ENCODE data around the gene TMEM54. TPM values are rescaled to one million over a fixed set of nuclear protein-coding genes. Genes with fewer than 3 reads are reported as not detected.

TMEM54 gene
- total and polyA plus RNA-seq, 3 experiments from 2014 or later, result 2.5 to 2.6 TPM; not detected in 1

- H3K4me3 Mint-ChIP-seq, result no peak overlapping the region
- peak overlapping the region in 1 of 8 donors; percentile 47 for H3K27ac Mint-ChIP-seq
- peaks cover 0 to 2% (median 0%) of the 10 kb centered on the region in 5 donors for H3K9me3 Mint-ChIP-seq
- no peak overlapping the region for H3K4me3 ChIP-seq (ENCODE audit: low read length)
- no peak overlapping the region for H3K27ac ChIP-seq (ENCODE audit: low read depth, low read length)
- H3K9me3 ChIP-seq (ENCODE audit: low read length), result no peaks in the 10 kb centered on the region
- POLR2A ChIA-PET, result interaction anchor here (0.5 kb wide), 1 partner anchor 10 kb away, joined by 8 read pairs; no protein-coding TSS in a partner anchor
- peaks cover 7% of the 10 kb centered on the region for H3K4me1 ChIP-seq (ENCODE audit: insufficient read depth, low read length)
- peaks cover 44% of the 10 kb centered on the region for H3K27me3 ChIP-seq (ENCODE audit: insufficient read depth, low read length, poor library complexity, severe bottlenecking)
- no peaks in the 10 kb centered on the region for H3K36me3 ChIP-seq (ENCODE audit: insufficient read depth, low read length)
- H3K4me1 Mint-ChIP-seq, result peaks cover 8 to 23% (median 13%) of the 10 kb centered on the region in 3 donors
- H3K36me3 Mint-ChIP-seq, result no peaks in the 10 kb centered on the region
- no peak for DNase-seq
- H3K27me3 Mint-ChIP-seq, result peaks cover 43 to 66% of the 10 kb centered on the region in 2 donors
- CTCF ChIA-PET, result interaction anchor here (0.9 kb wide), 1 partner anchor 20 kb away, joined by 3 read pairs; no protein-coding TSS in a partner anchor
These were observed 3.8 kb downstream of the TMEM54 start for GRCh38 chr1:32897082-32898049.

GRCh38 chr1:32896451-32896850, 4.7 kb downstream of the TMEM54 start:
- no peak for DNase-seq
- Histone ChIP-seq H3K27ac (ENCODE audit: low read depth, low read length) (no peak overlapping the region), H3K9me3 (ENCODE audit: low read length) (no peaks in the 10 kb centered on the region), H3K4me1 (ENCODE audit: insufficient read depth, low read length) (peaks cover 7% of the 10 kb centered on the region), H3K4me3 (ENCODE audit: low read length) (no peak overlapping the region), H3K27me3 (ENCODE audit: insufficient read depth, low read length, poor library complexity, severe bottlenecking) (peaks cover 45% of the 10 kb centered on the region), H3K36me3 (ENCODE audit: insufficient read depth, low read length) (no peaks in the 10 kb centered on the region)
- Mint-ChIP-seq H3K4me3 (no peak overlapping the region), H3K9me3 (peaks cover 0 to 2% (median 0%) of the 10 kb centered on the region in 5 donors), H3K27ac (peak overlapping the region in 1 of 8 donors; percentile 87), H3K36me3 (no peaks in the 10 kb centered on the region), H3K27me3 (peaks cover 44 to 66% of the 10 kb centered on the region in 2 donors), H3K4me1 (peaks cover 11 to 18% (median 14%) of the 10 kb centered on the region in 3 donors)
- POLR2A ChIA-PET, result no interaction called here
- CTCF ChIA-PET, result interaction anchor here (0.9 kb wide), 1 partner anchor 21 kb away, joined by 3 read pairs; no protein-coding TSS in a partner anchor

- no peak for DNase-seq
- H3K9me3 Mint-ChIP-seq, result peaks cover 0 to 2% (median 0%) of the 10 kb centered on the region in 5 donors
- H3K27ac ChIP-seq (ENCODE audit: low read depth, low read length), result no peak overlapping the region
- CTCF ChIA-PET, result interaction anchor here (1.3 kb wide), 1 partner anchor 10 kb away, joined by 3 read pairs; no protein-coding TSS in a partner anchor
- no peak overlapping the region for H3K4me3 ChIP-seq (ENCODE audit: low read length)
- peaks cover 41 to 72% of the 10 kb centered on the region in 2 donors for H3K27me3 Mint-ChIP-seq
- H3K27ac Mint-ChIP-seq, result no peak overlapping the region
- no peaks in the 10 kb centered on the region for H3K9me3 ChIP-seq (ENCODE audit: low read length)
- no peaks in the 10 kb centered on the region for H3K36me3 Mint-ChIP-seq
- H3K27me3 ChIP-seq (ENCODE audit: insufficient read depth, low read length, poor library complexity, severe bottlenecking), result peaks cover 46% of the 10 kb centered on the region
- H3K4me1 Mint-ChIP-seq, result peaks cover 8 to 14% (median 11%) of the 10 kb centered on the region in 3 donors
- POLR2A ChIA-PET, result no interaction called here
- no peak overlapping the region for H3K4me3 Mint-ChIP-seq
- no peaks in the 10 kb centered on the region for H3K36me3 ChIP-seq (ENCODE audit: insufficient read depth, low read length)
- H3K4me1 ChIP-seq (ENCODE audit: insufficient read depth, low read length), result peaks cover 3% of the 10 kb centered on the region
These were observed 5.6 kb downstream of the TMEM54 start for GRCh38 chr1:32895325-32896215.

GRCh38 chr1:32894681-32895080, 6.5 kb downstream of the TMEM54 start:
- POLR2A ChIA-PET, result no interaction called here
- peaks cover 0 to 2% (median 0%) of the 10 kb centered on the region in 5 donors for H3K9me3 Mint-ChIP-seq
- Histone ChIP-seq H3K4me1 (ENCODE audit: insufficient read depth, low read length) (no peaks in the 10 kb centered on the region), H3K27me3 (ENCODE audit: insufficient read depth, low read length, poor library complexity, severe bottlenecking) (peaks cover 45% of the 10 kb centered on the region), H3K36me3 (ENCODE audit: insufficient read depth, low read length) (no peaks in the 10 kb centered on the region), H3K27ac (ENCODE audit: low read depth, low read length) (no peak overlapping the region), H3K4me3 (ENCODE audit: low read length) (no peak overlapping the region), H3K9me3 (ENCODE audit: low read length) (no peaks in the 10 kb centered on the region)
- no peak overlapping the region for H3K27ac Mint-ChIP-seq
- H3K4me1 Mint-ChIP-seq, result peaks cover 8 to 12% (median 9%) of the 10 kb centered on the region in 3 donors
- H3K4me3 Mint-ChIP-seq, result no peak overlapping the region
- H3K27me3 Mint-ChIP-seq, result peaks cover 44 to 72% of the 10 kb centered on the region in 2 donors
- DNase-seq, result no peak
- H3K36me3 Mint-ChIP-seq, result peaks cover 0 to 7% (median 0%) of the 10 kb centered on the region in 3 donors
- CTCF ChIA-PET, result interaction anchor here (1.3 kb wide), 1 partner anchor 9 kb away, joined by 3 read pairs; no protein-coding TSS in a partner anchor

- peaks cover 0 to 10% (median 0%) of the 10 kb centered on the region in 3 donors for H3K36me3 Mint-ChIP-seq
- H3K36me3 ChIP-seq (ENCODE audit: insufficient read depth, low read length), result no peaks in the 10 kb centered on the region
- H3K9me3 Mint-ChIP-seq, result peaks cover 0 to 2% (median 0%) of the 10 kb centered on the region in 5 donors
- CTCF ChIA-PET, result no interaction called here
- no peak overlapping the region for H3K27ac ChIP-seq (ENCODE audit: low read depth, low read length)
- H3K27me3 ChIP-seq (ENCODE audit: insufficient read depth, low read length, poor library complexity, severe bottlenecking), result peaks cover 43% of the 10 kb centered on the region
- no peak overlapping the region for H3K27ac Mint-ChIP-seq
- H3K4me3 Mint-ChIP-seq, result peak overlapping the region in 5 of 7 donors; percentile 24 to 64 (median 47)
- no peak overlapping the region for H3K4me3 ChIP-seq (ENCODE audit: low read length)
- H3K9me3 ChIP-seq (ENCODE audit: low read length), result no peaks in the 10 kb centered on the region
- H3K4me1 ChIP-seq (ENCODE audit: insufficient read depth, low read length), result no peaks in the 10 kb centered on the region
- peaks cover 47 to 72% of the 10 kb centered on the region in 2 donors for H3K27me3 Mint-ChIP-seq
- no peak for DNase-seq
- peaks cover 8 to 12% (median 9%) of the 10 kb centered on the region in 3 donors for H3K4me1 Mint-ChIP-seq
- POLR2A ChIA-PET, result no interaction called here
These were observed 7.1 kb downstream of the TMEM54 start for GRCh38 chr1:32894019-32894600.

GRCh38 chr1:32893198-32894018, 7.8 kb downstream of the TMEM54 start:
- Mint-ChIP-seq H3K36me3 (peaks cover 0 to 10% (median 0%) of the 10 kb centered on the region in 3 donors), H3K27ac (no peak overlapping the region), H3K4me3 (peak overlapping the region in 6 of 7 donors; percentile 47 to 76 (median 62)), H3K4me1 (peaks cover 8 to 12% (median 9%) of the 10 kb centered on the region in 3 donors), H3K9me3 (no peaks in the 10 kb centered on the region), H3K27me3 (peaks cover 42 to 72% of the 10 kb centered on the region in 2 donors)
- Histone ChIP-seq H3K27me3 (ENCODE audit: insufficient read depth, low read length, poor library complexity, severe bottlenecking) (peaks cover 41% of the 10 kb centered on the region), H3K9me3 (ENCODE audit: low read length) (no peaks in the 10 kb centered on the region), H3K36me3 (ENCODE audit: insufficient read depth, low read length) (no peaks in the 10 kb centered on the region), H3K4me1 (ENCODE audit: insufficient read depth, low read length) (no peaks in the 10 kb centered on the region), H3K27ac (ENCODE audit: low read depth, low read length) (no peak overlapping the region), H3K4me3 (ENCODE audit: low read length) (no peak overlapping the region)
- DNase-seq, result no peak
- ChIA-PET CTCF (interaction anchor here (0.8 to 1.5 kb wide), 3 partner anchors 11 to 181 kb away, joined by 3 to 9 read pairs (median 3); no protein-coding TSS in a partner anchor), POLR2A (no interaction called here)

Measured in CD8-positive, alpha-beta memory T cell (primary cell).